GM19438 (cell line): ENCODE measurements around the gene CABP1.

Experiments
- ATAC-seq: cut with Tn5 transposase; IDR thresholded peaks from one replicate; pipeline ENCODE4 v1.9.1; 2021; ENCODE audit warnings: low read depth; ENCODE audit not compliant: unreplicated experiment

The CABP1 gene

GRCh38 chr12:120630104-120630892, 10.1 kb upstream of the CABP1 start:
- no peak for ATAC-seq

GRCh38 chr12:120631097-120631496, 9.3 kb upstream of the CABP1 start:
- no peak for ATAC-seq

- ATAC-seq, result peak; percentile 38
Measured at GRCh38 chr12:120640861-120641833, 721 bp downstream of the CABP1 start.

- ATAC-seq, result no peak
Measured at GRCh38 chr12:120642121-120642520, 1.7 kb downstream of the CABP1 start.

GRCh38 chr12:120642826-120643225, 2.4 kb downstream of the CABP1 start:
- ATAC-seq, result no peak

GRCh38 chr12:120643574-120643973, 3.1 kb downstream of the CABP1 start:
- no peak for ATAC-seq

- ATAC-seq, result no peak
Measured at GRCh38 chr12:120646044-120646443, 5.6 kb downstream of the CABP1 start.

- no peak for ATAC-seq
Measured at GRCh38 chr12:120647375-120647755, 6.9 kb downstream of the CABP1 start.

GRCh38 chr12:120649442-120650232, 9.2 kb downstream of the CABP1 start:
- ATAC-seq, result no peak

- no peak for ATAC-seq
Measured at GRCh38 chr12:120650233-120650690, 9.8 kb downstream of the CABP1 start.

GRCh38 chr12:120651821-120652220, 11.4 kb downstream of the CABP1 start:
- ATAC-seq, result no peak

GRCh38 chr12:120652656-120653435, 12.4 kb downstream of the CABP1 start:
- ATAC-seq, result no peak

- no peak for ATAC-seq
Measured at GRCh38 chr12:120653611-120654010, 13.2 kb downstream of the CABP1 start.

GRCh38 chr12:120654656-120655055, 14.2 kb downstream of the CABP1 start:
- no peak for ATAC-seq

- ATAC-seq, result no peak
Measured at GRCh38 chr12:120656008-120656407, 15.6 kb downstream of the CABP1 start.

- no peak for ATAC-seq
Measured at GRCh38 chr12:120658286-120659150, 18.1 kb downstream of the CABP1 start.

GRCh38 chr12:120659151-120659525, 18.7 kb downstream of the CABP1 start:
- no peak for ATAC-seq

- no peak for ATAC-seq
Measured at GRCh38 chr12:120661432-120661831, 21.0 kb downstream of the CABP1 start.

- ATAC-seq, result peak; percentile 76
Measured at GRCh38 chr12:120662879-120663278, 22.5 kb downstream of the CABP1 start.
